ENCODE results near the gene ABHD2.
"Not testable (repeated sequence)": the region's sequence is repeated elsewhere in the genome, so short reads cannot be mapped to it uniquely, and the experiment has no call there.

ABHD2 gene

DNA sequence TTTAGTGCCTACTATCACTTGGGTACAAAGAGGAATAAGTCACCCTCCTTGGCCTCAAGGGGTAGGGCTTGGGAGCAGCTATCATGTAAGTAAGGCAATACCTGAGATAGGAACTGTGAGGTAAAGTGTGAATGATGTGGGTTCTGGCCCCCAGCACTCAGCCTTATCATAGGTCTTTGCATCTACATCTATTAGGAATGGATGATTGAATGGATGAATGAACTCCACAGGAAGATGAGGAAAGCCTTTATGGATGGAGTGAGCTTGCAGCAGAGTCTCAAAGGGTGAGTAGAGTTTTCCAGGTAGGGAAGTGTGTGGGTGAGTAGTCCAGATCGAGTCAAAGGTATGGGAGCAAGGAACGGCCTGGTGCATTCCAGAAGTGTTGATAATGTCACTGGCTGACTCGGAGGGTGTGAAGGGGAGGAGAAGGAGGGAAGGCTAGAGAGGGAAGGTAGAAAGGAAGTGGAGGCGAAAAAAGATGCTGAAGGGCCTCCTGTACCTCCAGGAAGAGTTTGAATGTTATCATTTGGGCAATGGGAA is 13.1 kb upstream of the ABHD2 start:
- DNase-seq (ENCODE audit: low read depth), result no peak

- DNase-seq (ENCODE audit: low read depth), result no peak
Observed at GRCh38 chr15:89075846-89076245, 12.4 kb upstream of the ABHD2 start.

- DNase-seq (ENCODE audit: low read depth), result no peak
Observed at GRCh38 chr15:89077750-89078149, 10.5 kb upstream of the ABHD2 start.

GRCh38 chr15:89078851-89079810 is 9.1 kb upstream of the ABHD2 start:
- DNase-seq (ENCODE audit: low read depth), result no peak

DNA sequence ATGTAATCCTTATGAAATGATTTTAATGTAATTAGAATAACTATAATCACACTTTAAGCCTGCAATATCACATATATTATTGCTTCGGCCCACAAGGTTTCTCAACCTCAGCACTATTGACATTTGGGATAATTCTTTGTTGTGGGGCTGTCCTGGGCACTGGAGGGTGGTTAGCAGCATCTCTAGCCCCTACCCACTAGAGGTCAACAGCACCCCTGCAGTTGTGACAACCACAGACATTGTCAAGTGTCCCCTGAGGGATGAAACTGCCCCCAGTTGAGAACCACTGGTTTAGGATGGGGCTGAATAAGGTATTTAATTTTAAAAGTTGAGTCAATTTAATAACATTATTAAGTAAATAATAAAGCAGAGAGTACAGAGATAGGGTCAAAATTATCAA is 6.4 kb upstream of the ABHD2 start:
- DNase-seq (ENCODE audit: low read depth), result no peak

DNA sequence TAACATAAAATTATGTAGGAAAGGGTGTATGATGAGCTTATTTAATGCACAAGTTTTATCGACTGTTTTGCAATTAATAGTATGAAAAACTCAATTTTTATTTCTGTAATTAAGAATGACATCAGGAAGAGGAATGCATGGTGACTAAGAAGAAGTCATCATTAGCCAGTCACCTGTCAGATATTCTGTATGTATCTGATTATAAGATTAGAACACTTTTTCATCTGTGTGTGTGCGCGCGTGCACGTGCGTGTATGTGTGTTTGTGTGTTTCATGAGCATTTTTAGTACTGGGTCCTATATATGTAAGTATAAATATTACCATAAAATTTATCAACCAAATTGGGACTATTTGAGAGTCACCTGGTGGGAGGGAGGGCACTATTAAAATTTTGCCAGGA is 5.0 kb upstream of the ABHD2 start:
- DNase-seq (ENCODE audit: low read depth), result no peak

- DNase-seq (ENCODE audit: low read depth), result no peak
Observed at GRCh38 chr15:89085289-89085926, 2.8 kb upstream of the ABHD2 start.

- DNase-seq (ENCODE audit: low read depth), result not testable (repeated sequence)
Observed at GRCh38 chr15:89085933-89086332, 2.3 kb upstream of the ABHD2 start.

GRCh38 chr15:89086390-89086789 is 1.9 kb upstream of the ABHD2 start:
- not testable (repeated sequence) for DNase-seq (ENCODE audit: low read depth)

GRCh38 chr15:89087161-89087829 is 961 bp upstream of the ABHD2 start:
- no peak for DNase-seq (ENCODE audit: low read depth)

DNA sequence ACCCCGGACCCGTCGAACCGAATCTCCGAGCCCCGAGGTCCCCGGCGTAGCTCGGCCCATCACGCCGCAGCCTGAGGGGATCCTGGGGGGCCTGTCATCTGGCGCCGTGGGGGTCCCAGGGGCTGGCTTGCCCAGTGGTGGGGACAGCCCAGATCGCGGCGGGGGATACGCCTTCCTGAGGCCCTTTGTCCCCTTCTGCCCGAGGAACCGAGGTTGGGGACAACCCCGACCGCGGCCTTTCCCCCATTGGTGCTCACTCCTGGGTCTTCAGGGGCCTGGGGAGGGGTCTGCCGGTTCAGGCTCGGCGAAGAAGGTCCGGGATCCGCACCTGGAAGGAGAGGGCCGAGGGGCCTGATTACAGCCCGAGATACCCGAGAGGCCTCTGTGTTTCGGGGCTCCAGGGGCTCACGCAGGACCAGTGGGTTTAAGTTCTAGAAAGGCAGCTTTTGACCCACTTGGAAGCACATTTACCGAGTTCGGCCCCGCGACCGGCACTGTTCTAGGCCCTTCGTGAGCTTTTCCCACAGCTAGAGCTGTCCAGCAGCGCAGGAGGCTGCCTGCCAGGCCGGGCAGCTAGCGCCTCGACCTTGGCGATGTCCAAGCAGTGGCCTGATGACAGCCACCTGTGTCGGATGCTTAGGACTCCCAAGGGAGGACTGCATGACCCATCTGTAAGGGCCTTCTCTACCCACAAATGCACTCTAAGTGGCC is 504 bp downstream of the ABHD2 start:
- no peak for DNase-seq (ENCODE audit: low read depth)

DNA sequence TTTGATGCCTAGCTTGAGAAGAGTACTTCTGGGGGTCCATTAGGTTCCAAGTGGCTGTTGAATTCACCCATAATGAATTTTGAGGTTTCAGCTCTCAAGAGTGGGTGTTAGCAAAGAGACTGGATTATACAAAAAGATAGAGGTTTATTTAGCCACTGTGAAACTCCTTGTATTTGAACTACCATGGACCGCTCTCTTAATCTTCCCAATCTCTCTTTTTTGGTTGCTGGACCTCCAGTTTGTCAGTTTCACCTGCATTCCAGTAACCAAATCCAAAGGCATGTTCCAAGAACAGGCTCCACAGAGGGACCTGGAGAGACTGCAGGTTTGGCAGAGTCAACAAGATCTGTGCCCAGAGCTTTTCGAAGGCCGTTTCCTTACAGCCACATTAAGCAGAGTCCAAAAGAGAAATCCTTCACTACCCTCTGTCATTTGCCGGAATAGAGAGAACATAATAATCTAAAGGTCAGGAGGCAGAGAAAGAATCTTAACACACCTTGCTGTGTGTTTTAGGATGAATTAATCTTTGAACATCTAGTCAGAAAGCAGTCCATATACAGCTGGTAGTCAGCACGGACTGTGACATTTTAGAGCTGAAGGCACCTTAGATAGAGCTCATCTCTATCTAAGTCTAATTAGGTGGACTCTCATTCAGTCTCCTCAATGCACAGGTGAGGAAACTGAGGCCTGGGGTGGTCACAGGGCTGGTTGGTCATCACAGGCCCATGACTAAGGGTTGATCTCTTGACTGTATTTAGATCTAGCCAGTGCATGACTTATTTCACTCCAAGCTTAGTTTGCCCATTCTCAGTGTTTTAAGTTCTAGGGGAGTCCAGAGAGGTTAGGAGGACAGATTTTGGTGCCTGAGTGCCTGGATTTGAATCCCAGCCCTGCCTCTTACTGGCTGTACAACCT is 1.3 kb downstream of the ABHD2 start:
- DNase-seq (ENCODE audit: low read depth), result no peak

GRCh38 chr15:89090791-89091626 is 2.8 kb downstream of the ABHD2 start:
- peak; percentile 23 for DNase-seq (ENCODE audit: low read depth)

GRCh38 chr15:89091627-89092220 is 3.5 kb downstream of the ABHD2 start:
- DNase-seq (ENCODE audit: low read depth), result no peak

DNA sequence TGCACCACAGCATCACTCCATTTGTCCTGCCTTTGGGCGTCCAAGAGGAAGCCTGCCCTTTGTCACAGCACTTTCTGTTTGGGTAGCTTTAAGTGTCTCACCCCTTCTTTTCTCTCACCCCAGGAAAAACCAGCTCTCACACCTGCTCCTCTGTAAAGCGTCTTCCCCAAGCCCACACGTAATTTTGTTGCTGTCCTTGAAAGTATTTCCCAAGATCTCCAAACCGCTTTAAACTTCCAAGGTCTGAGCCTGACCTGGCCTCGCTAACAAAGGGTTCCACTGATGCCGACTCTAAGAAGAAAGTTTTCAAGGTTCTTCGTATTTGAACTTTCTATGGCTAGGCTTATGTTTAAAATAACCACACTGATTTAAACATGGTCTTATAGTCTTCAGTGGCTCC is 5.3 kb downstream of the ABHD2 start:
- DNase-seq (ENCODE audit: low read depth), result no peak

GRCh38 chr15:89095073-89095472 is 6.8 kb downstream of the ABHD2 start:
- no peak for DNase-seq (ENCODE audit: low read depth)

DNA sequence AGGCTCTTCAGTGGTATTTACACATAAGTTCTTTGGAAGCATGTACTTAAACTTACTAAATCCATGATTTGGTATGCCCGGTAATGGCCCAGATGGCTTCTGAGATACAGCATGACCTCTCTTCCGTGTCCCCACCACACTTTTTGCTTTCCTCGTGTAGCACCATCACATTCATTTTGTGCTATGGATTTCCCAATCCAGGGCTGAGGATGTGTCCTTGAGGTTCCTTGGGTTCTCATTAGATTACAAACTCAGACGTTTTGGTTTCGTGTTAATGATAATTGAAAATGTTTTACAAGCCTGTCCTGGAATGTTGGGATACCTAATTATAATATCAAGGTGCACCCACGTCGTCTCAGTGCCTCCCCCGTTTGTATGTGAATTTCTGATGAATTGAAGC is 7.3 kb downstream of the ABHD2 start:
- DNase-seq (ENCODE audit: low read depth), result no peak

DNA sequence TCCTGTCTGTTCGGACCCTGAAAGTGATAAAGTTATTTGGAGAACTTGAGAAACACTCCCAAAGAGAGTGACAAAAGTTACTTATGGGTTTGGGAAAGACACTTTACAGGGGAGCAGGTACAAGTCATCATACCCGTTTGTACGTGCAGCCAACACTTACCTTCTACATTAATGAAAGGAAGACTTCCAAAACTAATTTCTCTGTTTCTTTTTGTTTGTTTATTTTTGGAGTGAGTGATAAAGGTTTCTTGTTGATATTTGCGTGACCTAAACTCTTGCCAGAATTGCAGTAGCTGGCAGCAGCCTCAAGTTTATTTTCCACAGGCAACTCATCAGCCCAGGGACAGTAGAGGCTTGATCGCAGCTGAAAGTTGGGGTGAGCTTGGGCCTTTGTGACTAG is 8.4 kb downstream of the ABHD2 start:
- no peak for DNase-seq (ENCODE audit: low read depth)

DNA sequence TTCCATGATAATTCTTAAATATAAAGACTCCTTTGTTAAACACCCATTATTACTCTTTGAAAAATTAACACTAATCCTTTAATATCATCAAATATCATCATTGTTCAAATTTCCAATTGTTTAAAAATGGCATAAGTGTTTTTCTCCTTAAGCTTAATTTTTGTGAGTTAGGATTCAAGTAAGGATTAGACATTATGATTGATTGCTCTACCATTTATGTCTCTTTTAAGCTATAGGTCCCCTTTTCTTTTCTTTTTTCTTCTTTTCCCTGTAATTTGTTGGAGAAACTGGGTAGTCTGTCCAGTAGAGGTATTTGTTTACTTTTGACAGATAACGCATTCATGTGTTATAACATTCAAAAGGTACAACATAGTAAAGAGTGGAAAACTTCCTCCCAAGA is 9.1 kb downstream of the ABHD2 start:
- DNase-seq (ENCODE audit: low read depth), result no peak

DNA sequence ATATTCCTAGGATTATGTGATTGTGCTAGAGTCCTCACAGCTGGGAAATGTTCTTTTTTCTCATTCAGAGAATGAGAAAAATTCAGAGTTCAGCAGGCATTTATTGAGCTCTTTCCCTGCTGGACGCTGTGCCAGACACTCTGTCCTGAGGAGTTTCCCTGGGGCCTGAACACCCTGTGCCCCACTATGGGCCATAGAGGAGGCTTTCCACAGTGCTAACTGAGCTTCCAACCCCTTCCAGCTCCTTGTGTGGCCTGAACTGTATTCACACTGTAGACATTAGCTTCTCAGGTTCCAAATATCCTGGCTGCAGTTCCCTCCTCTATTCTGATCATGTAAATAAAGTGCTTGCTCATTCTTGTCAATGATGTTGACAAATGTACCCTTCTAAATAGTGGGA is 10.0 kb downstream of the ABHD2 start:
- no peak for DNase-seq (ENCODE audit: low read depth)
